ENCODE data around the gene TLR7. TPM values are rescaled to one million over a fixed set of nuclear protein-coding genes. Genes with fewer than 3 reads are reported as not detected.

Gene TLR7
- total RNA-seq = not detected in 2 replicates

DNA sequence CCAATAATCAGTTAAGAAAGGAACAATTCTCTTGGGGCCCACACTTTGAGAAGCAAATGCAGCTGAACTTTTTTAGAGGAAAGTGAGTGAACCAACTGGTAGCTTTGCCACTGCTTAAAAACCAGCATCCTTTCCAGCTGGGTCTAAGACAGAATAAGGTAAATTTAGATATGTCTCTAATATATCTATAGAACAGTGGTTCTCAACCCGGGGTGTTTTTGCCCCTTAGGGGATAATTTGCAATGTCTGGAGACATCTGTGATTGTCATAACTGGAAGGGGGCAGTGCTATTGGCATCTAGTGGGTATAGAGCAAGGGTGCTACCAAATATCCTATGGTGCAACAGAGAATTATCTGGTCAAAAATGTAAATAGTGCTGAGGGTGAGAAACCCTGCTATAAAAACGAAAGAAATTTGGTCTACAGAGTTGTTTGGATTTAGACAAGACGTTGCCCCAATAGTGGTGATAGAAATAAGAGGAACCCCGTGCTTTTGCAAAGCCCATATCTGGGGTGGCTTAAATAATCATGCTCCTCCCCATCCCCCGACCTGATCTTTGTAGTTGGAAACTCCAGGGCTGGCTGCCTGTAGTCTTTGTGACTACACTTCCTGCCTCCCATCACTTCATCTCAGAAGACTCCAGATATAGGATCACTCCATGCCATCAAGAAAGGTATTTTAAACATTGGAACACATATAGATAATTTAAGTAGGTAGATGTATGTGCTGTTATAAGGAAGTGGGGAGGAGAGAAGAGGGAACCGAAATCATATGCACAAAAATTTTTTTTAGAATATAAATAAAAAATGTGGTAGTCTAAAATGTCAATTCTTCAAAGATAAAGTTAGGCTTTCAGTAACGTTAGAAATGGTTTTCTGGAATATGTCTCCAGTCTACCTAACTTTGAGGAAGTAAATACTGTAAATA lies at the start of gene TLR7:
TLR7 (plus strand) TSS at position 622 of the 927 bp plus-strand sequence. CDS start 507 bp downstream, outside the sequence.

DNA sequence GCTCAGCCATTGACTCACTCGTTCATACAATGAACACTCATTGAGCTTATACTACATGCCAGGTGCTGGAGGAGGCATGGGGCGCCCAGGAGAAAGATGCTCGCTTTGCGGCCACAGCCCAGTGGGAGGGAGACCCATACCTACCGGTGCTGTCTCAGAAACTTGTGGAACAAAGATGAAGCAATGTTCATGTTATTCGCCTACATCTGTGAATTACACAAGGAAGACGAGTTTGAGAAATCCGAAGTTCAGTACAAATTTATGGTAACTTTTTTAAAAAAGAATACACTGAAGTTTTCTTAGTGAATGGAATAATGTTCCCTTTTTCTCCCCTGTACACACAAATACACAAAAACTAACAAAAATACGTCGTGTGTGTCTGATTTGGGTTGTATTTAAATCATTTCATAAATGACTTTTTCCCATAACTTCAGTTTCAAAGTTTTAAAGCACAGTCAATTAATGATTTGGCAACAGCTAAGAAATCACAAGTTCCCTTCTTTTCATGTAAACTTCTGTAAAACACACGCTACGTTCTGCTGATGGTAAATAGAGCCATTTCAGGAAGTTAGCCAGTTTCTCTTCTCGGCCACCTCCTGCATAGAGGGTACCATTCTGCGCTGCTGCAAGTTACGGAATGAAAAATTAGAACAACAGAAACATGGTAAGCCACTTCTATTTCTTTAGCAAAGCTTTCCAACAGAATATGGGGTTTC lies 39.3 kb downstream of the TLR7 start, which contains the start of gene TLR8:
TLR8 (plus strand) TSS at position 575 of the 716 bp plus-strand sequence; CDS start at position 662, 87 bp downstream.

Other genes with a start within 250 kb of the TLR7 start
- gene PRPS2, start 75.7 kb upstream of the TLR7 start, total RNA-seq = 13.8 and 14.2 TPM in 2 replicates
- not detected in 2 replicates for gene TLR8, start 39.5 kb downstream of the TLR7 start, total RNA-seq
- gene TMSB4X, start 108.0 kb downstream of the TLR7 start, total RNA-seq = 3,558 and 9,657 TPM in 2 replicates
- gene FAM9C, start 177.5 kb downstream of the TLR7 start, total RNA-seq = not detected in 2 replicates

Data from hair follicle dermal papilla cell (primary cell).